Endothelial cell of umbilical vein (primary cell): ENCODE measurements around the gene ASPM.

ENCODE experiments used
- CTCF ChIP-seq, 2 donors: IDR thresholded peaks; 1 replicate in 1 of 2; 2 replicates in 1 of 2; pipeline ENCODE4 v1.5.1; 2011; ENCODE audit warnings: low read length in 2 of 2, mild to moderate bottlenecking in 2 of 2, moderate library complexity in 2 of 2, control low read depth in 1 of 2, inconsistent platforms in 1 of 2, low read depth in 1 of 2; ENCODE audit not compliant: insufficient read depth in 1 of 2; ENCODE audit errors: extremely low read depth in 1 of 2
- EZH2 ChIP-seq: IDR thresholded peaks from 2 replicates; pipeline ENCODE4 v1.6.1; 2012; ENCODE audit warnings: borderline replicate concordance, low read depth, mild to moderate bottlenecking, moderate library complexity, low read length, inconsistent platforms; ENCODE audit not compliant: severe bottlenecking
- FOS ChIP-seq: IDR thresholded peaks from 2 replicates; pipeline ENCODE4 v1.6.1; 2011; ENCODE audit warnings: mild to moderate bottlenecking, low read length, moderate library complexity, borderline replicate concordance; ENCODE audit not compliant: insufficient read depth
- GATA2 ChIP-seq: IDR thresholded peaks from 2 replicates; pipeline ENCODE4 v1.7.0; 2011; ENCODE audit warnings: low read depth, mild to moderate bottlenecking, moderate library complexity, mixed read lengths, low read length; ENCODE audit not compliant: insufficient read length, insufficient read depth
- JUN ChIP-seq: IDR thresholded peaks from 2 replicates; pipeline ENCODE4 v1.6.1; 2011; ENCODE audit warnings: borderline replicate concordance, low read depth; ENCODE audit not compliant: insufficient read length, insufficient read depth
- MAX ChIP-seq: IDR thresholded peaks from 2 replicates; pipeline ENCODE4 v1.6.1; 2011; ENCODE audit not compliant: insufficient read depth, insufficient read length
- POLR2A ChIP-seq: IDR thresholded peaks from 2 replicates; pipeline ENCODE4 v1.6.1; 2012; ENCODE audit warnings: low read depth, mild to moderate bottlenecking, control low read depth, low read length
- POLR2AphosphoS5 ChIP-seq: IDR thresholded peaks from 2 replicates; pipeline ENCODE4 v1.6.1; 2012; ENCODE audit warnings: low read depth, mild to moderate bottlenecking, control low read depth, low read length, moderate library complexity; ENCODE audit not compliant: insufficient read depth

DNA sequence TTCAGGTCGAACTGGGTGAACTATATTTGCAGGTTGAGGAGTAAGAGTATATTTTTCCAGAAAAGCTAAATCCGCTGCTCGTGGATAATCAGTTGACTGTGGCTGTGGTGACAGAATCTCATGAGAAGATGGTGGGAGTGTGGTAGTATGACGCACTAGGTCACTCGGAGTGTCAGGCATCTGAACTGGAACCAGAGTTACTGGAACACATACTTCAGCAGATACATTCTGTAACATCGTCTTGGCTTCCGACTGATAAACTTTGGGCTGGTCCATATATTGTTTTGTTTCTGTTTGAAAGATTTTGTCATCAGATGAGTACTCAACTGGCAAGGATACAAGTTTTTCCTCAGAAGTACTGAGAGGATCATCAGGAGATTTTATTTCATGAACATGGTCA, 13.0 kb upstream of the ASPM start:
- TF ChIP-seq POLR2A (no peak), MAX (no peak), CTCF (IDR thresholded peaks at IDR 0.05; ENCODE audit: extremely low read depth in 1 of 2, insufficient read depth in 1 of 2, low read depth in 1 of 2, low read length in 2 of 2) (no peak), JUN (no peak), POLR2AphosphoS5 (no peak), FOS (no peak), GATA2 (no peak), EZH2 (no peak)
